ENCODE measurements around the gene ABCB1.
A peak's percentile ranks its signal among the peaks of the same experiment; 100 is the strongest.
"Not testable (repeated sequence)": the region's sequence is repeated elsewhere in the genome, so short reads cannot be mapped to it uniquely, and the experiment has no call there.

Gene ABCB1

DNA sequence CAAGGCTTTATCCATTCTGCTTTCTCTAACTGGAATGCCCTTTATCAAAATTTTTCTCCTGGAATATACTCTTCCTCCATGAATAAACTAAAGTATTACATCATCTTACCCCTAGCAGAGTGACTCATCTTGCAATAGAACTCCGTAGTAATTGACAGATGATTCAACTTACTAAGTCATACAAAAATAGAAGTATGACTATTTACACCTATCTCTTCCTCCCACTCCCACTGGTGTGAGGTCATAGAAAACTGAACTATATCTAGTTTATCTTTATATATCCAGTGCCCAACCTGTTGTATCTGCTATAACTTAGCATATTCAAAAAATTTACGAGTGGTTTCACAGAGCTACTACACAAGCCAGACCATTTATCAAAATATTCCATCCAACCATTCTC is 26.1 kb downstream of the ABCB1 start:
- peak; percentile 43 for DNase-seq

DNA sequence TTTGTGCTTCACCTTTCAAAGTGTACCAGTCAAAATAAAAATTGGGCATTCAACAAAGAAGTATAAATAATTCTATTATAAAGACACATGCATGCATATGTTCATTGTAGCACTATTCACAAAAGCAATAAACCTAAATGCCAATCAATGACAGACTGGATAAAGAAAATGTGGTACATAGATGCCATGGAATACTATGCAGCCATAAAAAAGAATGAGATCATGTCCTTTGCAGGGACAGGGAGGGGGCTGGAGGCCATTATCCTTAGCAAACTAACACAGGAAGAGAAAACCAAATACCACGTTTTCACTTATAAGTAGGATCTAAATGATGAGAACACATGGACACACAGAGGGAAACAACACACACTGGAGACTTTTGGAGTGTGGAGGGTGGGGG is 28.2 kb downstream of the ABCB1 start:
- DNase-seq = not testable (repeated sequence)

DNA sequence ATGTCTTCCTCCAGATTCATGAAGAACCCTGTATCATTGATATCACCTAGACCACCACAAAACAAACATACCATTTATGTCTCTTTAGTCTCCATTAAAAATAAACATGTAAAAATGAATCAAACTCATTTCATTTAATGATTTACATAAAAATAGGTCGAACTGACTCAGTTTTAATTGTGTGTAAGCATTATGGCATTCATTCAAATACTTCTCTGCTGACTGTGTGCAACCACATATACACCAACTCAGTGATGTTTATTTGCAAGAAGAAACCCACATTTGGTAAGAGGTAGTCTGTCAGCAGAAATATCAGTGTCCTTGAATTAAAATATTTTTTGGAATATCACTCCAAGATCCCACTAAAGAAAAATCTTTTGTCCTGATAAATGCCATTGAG is 30.5 kb downstream of the ABCB1 start:
- DNase-seq = peak; percentile 58

DNA sequence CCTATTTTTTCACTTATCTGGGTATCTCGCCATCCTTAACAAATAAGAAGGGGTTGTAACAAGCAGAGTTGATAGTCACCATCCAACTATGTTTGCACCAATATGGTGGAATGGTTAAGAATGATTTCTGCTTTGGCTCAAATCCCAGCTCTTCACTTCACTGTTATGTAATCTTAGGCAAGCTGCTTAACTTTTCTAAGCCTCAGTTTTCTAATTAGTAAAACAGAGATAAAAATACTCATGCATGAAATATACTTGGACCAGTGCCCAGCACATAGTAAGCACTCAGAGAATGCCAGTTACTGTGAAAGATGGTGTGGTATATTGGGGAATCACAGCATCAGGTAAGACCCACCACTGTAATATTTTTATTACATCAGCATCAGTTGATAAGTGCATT is 33.6 kb downstream of the ABCB1 start:
- DNase-seq = no peak

DNA sequence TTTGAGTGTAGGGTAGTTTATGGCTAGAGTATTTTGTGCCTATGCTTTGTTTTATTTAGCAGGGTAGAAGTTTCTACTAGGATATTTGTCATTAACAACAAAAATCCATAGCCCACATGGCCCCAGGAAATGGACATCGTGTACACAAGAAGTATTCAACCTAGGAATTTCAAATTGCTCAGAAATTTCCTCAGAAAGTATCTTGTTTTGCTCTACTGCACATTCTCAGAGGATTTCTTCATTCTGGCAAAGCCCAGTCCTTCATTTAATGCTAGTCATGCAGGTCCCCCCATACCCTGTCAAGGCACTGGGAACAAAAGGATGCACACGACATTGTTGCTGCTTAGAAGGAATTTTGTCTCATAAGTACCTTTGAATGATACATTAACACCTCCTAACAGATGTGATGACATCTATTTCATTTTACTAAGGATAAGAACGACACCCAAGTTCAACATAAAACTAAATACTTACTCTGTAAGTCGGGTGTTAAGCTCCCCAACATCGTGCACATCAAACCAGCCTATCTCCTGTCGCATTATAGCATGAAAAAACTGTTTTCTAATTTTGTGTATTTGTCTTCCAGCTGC is 34.3 kb downstream of the ABCB1 start:
- no peak for DNase-seq

DNA sequence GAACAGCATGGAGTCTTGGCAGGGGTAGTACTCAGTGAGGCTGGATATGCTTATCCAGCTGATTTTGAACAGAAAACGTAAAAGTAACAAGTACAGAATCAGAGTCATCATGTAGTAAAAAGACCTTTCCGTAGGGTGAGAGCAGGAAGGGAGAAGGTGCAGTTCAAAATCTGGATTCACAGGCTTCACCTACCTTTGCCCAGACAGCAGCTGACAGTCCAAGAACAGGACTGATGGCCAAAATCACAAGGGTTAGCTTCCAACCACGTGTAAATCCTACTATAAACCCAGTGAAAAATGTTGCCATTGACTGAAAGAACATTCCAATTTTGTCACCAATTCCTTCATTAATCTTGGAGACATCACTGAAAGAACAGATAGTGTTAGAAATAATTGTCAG is 34.8 kb downstream of the ABCB1 start:
- DNase-seq = no peak

DNA sequence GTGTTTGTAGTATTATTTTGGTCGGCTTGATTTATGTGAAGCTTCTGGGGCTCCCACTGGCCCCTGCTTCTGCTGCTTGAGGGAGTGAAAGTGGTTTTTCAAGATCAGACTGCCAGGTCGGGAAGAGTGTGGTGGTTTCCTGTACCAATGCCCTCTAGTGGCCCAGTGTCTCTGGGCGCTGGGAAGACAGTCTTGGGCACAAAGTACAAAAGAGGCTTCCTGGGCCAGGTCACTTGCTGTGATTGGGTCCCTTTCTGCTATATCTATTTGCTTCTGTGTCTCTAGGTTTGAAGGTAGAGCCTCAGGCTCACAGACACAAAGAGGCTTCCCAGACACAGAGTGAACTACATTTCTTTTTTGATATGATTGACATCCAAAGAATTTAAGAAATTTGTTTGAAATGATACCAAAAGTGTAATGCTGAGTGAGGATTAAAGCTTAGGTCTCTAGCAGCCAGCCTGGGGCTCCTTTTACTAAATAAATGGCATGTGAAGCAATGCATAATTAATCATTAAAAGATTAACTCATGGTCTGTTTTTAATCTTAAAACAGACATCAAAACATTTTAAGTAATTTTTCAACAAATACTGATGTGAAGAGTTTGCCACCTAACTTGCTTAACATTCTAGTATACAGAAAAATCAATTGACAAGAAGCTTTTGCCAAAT is 36.3 kb downstream of the ABCB1 start:
- DNase-seq = peak; percentile 14

DNA sequence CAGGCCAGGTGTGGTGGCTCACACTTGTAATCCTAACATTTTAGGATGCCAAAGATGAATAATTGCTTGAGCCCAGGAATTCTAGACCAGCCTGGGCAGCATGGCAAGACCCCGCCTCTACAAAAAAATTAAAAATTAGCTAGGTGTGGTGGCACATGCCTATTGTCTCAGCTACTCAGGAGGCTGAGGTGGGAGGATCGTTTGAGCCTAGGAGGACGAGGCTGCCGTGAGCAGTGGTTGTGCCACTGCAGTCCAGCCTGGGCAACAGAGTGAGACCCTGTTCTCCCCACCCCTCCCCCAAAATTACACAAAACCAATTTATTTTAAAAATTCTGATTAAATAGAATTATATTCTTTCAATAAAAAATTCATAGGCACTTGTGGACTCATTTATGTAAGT is 39.0 kb downstream of the ABCB1 start:
- no peak for DNase-seq

DNA sequence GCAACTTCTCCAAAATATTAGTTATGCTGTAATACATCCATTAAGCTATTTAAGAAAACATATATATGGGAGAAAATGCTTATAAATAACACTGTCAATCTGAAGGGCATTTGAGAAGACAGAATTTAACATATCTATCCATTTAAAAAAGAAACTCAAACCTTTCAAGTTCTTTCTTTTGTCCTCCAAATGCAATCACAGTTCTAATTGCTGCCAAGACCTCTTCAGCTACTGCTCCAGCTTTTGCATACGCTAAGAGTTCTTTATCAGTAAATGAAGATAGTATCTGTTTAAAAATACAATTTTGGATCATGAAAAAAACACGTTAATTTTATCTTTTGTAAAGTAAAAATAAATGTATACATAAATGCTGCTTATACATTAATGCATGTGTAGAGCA is 39.6 kb downstream of the ABCB1 start:
- DNase-seq = no peak

DNA sequence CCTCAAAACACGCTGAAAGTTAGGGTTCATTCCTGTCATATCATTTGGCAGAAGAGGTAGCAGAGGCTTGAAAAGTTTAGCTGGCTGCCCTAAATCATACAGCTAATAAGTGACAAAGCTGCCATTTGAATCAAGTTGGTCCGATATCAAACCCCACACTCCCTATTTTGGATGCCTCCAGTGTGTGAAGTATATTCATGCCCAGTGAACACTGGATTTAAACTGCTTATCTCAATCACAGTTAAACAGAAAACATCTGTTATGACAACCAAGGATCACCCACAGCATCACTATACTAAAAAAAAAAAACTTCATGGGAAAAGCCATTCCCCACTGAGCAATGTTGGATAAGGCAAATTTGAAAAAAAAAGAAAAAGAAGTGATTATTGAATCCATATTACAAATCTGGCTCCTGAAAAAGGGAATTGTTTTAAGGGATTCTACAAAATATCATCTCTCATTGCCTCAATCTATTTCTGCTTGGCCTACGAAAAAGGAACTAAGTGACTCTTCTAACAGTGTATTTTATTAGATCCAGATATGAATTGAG is 48.3 kb downstream of the ABCB1 start:
- no peak for DNase-seq

DNA sequence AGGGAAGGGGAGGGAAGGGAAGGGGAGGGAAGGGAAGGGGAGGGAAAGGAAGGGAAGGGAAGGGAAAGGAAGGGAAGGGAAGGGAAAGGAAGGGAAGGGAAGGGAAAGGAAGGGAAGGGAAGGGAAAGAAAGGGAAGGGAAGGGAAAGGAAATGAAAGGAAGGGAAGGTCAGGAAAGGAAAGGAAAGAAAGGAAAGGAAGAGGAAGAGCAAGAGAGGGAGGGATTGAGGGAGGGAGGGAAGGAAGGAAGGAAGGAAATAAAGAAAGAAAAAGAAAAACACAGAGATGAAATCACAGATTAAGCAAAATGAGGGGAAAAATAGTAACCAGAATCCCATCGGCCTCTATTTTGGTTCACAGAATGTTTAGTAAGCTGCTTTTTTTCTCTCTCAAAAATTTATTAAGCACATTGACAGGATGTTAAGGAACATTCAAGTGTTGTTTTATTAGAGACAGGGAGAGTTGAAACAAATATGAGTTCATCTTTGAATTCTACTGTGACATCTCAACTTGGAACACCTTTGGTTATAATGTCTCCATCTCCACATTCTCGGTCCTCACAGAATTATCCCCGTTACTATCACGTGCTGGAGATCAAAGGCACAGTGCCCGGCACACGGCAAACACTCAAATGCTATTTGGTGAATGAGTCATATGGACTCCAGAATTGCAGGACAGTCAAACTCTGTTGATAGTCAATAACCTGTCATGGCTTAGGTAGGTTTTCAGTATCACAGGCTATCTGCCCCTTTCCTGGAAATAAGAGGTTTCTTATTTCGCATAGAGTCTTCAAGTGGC is 52.4 kb downstream of the ABCB1 start:
- no peak for DNase-seq

DNA sequence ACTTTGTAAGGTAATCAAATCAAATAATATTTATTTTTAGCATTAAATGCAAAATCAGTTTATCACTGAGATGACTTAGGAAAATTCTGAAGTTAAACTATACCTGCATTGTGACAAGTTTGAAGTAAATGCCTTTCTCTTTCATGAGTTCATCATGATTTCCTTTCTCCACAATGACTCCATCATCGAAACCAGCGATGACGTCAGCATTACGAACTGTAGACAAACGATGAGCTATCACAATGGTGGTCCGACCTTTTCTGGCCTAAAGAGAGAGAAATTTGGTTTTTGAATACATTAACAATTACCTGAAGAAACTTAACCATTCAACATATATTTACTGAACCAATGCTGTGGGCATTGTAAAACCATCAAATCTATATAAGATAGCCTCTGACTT is 54.9 kb downstream of the ABCB1 start:
- DNase-seq = no peak

DNA sequence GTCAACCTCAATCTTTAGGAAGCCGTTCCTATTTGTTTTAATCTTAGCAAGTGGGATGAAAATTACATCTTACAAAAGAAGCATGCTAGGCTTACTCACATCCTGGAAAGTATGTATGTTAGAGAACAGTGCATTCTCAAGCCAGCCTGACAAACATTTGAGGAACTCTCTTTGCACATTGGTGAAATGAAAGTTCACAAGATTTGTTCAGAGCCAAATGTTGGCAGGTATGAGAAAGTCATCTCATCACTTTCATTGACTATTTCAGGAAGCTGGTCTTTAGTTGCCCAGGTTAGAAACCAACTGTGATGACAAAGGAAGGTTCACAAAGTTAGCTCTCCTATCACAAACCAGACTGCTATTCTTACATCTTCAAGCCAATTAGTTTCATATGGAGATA is 57.1 kb downstream of the ABCB1 start:
- no peak for DNase-seq

DNA sequence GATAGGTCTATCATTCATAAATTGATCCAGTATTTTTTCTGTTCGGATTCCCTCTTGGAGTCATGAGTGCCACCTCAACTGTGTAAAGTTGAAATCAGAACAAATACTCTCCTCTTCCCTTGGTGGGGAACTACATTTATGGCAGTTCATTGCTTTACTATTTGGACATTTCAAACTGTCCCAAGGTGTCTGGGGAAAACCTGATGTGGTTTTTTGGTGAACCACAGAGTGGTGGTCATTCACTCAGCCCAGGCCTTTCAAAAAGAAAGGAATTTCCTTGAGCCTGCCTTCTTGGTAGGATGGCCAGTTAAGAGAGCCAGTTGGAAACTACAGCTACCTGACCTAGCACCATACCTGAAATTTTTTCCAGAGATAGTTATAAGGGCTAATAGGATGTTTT is 59.0 kb downstream of the ABCB1 start:
- no peak for DNase-seq

DNA sequence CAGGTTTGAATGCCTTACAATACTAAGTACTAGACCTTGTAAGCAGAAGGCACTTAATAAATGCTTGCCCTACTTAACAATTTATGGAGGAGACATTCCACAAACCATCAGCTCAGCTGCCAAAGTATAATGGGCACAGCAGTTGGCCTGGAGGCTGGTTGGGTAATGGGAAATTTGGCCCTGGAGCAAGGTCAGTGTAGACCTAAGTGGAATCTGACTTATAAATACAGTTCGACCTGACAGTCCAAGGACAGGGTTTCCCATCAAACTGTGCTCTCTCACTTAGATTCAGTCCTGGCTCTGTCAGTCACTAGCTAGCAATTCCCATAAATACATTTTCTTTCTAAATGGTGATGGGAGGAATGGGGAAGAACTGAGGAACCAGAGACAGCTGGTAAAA is 62.6 kb downstream of the ABCB1 start:
- no peak for DNase-seq

DNA sequence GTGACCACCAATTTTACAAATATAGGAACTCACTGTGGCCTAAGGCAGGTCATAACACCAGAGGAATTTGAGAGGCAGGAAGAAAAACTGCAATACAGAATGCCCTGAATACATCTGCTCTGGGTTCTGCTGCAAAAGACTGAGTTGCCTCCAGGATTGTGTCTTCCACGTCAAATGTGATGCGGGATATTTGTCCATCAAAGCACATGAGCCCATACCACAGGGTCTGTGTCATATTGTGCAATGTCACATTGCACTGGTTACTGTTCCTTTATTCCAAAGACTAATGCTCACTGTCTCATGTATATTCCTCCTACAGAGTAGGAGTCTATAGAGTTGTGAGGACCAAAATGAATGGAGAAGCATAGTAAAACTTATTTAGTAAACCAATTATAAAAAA is 66.6 kb downstream of the ABCB1 start:
- no peak for DNase-seq

DNA sequence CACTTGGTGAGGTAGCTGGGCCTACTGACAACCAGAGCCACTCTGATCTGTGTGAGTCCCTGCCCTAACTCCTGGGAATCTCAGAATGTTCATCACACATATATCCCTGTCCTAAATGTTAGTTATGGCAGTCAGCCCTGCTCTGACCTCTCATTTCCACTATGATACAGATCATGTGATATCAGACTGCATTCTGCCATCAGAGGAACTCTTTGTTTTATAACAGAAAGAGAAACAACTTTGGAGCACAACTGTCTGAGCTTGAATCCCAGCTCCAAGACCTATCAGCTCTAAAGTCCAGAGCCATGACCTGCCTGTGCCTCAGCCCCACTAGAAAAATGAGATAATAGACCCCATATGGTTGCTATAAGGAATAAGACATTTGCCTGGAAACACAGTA is 70.6 kb downstream of the ABCB1 start:
- DNase-seq = no peak

DNA sequence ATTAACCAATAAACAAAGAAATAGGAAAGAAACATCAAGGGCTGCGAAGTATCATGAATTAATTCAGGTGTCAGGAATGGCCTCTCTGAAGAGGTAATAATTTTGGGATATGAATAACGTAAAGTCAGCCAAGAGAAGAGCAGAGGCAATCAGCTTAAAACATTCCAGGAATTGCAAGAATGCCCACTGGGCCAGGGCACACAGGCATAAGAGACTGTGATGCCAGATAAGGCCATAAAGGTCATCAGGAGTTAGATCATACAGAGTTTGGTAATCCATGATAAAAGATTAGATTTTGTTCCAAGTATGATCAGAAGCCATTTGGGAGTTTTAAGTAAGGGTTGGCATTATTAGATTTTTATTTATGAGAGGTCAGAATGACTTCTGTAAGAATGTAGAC is 72.0 kb downstream of the ABCB1 start:
- DNase-seq = no peak

DNA sequence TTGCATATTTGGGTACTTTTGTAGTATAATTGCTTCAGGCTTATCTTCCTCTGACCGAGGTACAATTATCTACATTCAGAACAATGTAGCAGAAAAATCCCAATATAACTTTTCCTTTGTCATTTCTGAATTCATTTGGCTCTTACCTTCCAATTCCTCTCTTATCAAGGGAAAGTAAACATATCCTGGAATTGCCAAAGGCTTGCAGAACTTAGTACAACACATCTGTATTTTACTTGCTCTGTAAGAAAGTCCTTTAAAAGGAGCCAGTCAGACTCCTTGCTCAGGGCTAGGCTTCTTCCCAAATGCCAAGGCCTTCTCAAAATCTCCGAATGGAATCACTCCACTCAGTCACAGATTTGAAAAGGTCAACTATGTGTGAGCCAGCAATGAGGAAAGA is 81.9 kb downstream of the ABCB1 start:
- DNase-seq = no peak

DNA sequence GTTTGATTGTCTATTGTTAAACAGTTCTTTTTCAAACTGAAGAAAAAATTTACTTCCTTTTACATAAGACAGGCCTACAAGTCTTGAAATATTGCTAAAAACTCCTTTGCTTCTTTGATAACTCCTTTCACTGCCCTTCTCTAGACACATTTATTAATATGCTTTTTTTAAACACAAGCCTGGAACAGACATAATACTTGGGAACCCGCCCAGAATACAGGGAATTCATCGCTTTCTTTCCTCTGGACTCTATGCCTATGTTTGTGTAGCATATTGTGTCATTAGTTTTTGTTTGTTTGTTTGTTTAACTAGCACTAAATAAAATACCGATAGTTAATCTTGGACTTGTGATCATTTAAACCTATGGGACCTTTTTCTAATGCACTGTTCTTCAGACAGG is 82.8 kb downstream of the ABCB1 start:
- DNase-seq = no peak

DNA sequence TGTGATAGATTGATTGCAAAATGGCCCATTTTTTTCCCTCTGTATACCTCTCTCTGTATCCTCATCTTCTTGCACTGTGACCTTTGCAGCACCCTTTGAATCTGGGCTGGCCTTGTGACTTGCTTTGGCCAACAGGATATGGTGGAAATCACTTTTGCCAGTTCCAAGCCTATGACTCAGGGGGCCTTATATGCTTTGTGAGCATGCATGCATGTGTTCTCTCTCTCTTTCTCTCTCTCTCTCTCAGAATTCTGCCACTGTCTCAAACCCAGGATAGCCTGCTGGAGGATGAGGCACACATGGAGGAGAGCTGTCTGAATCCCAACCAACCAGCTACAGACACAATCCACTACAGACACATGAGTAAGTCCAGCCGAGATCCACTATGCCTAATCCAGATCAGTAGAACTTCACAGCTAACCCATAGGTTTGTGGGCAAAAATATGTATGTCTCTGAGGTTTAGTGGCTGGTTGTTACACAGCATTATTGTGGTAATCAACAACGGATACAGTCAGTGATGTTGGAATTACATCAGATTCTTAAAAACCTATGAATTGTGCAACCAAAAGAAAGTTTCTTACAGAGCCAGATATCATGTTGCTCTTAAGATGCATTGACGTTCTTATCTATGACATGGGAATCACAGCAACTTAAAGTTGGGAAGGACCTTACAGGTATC is 83.4 kb downstream of the ABCB1 start:
- DNase-seq = peak; percentile 5

DNA sequence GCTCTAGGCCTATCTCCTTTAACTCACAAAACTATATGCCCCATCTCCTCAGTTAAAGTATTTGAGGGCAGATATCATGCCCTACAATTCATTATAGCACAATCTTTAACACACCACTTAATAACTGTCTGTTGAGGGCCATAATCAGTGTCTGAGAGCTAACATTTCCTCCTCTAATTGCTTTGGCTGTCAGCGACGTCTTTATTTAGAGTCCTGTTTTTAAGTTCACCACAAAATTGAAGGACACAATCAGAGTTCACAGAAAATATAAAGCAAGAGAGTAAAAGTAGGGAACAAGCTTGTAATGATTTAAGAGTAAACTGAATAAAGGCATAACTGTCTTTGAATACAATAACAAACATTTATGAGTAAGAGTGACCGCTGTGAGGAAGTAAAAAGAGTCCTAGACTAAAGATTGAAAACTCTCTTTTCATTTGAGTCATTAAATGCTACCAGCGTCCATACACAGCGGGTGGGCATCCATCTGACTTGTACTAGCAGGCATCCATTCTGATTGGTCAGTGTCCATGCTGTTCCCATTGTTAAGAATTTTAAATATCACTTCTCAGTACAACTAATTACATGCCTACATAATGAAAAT is 86.8 kb downstream of the ABCB1 start:
- DNase-seq = no peak

DNA sequence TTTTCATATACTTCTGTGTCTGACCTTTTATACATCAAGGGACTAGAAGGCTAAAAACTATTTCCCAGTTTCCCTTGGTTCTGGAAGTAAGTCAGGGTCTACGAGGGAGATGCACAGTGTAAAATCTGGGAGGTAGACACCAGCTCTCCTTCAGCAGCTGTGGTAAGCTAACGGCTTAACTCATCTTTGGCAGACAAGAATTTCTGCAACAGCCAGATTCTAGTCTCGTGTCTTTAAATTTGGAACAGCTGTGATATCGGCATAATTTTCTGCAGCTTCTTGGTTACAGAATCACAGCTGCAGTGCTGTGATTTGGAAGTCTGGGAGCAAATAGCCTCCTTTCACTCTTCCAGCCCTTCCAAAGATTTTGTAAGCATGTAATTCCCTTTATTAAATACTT is 87.8 kb downstream of the ABCB1 start:
- no peak for DNase-seq
